ENCODE data around the gene ROM1.

DNA sequence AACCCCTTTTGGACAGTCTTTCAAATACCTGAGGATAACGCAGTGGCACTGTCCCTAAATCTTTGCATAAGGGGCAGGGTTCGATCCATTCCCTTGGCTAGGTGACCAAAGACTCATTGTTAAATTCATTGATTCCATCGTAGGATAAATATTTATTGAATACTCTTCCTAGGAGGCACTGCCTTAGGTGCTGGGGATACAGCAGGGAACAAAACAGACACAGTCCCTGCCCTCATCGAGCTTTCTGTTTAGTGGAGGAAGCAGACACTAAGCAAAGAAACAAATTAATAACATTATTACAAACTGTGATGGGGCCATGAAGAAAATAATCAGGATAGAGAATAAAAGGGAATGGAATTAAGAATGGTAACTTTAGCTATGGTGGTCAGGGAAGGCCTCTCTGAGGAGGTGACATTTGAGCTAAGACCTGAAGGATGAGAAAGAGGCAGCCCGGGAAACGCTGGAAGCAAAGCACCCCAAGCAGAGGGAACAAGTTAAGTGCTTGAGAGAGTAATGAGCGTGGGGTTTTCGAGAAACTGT, 8.0 kb downstream of the ROM1 start:
- TF ChIP-seq ELF4 (IDR thresholded peaks at IDR 0.05) (no peak), BHLHE40 (IDR thresholded peaks at IDR 0.05; ENCODE audit: borderline replicate concordance) (no peak), NFRKB (IDR thresholded peaks at IDR 0.05) (no peak), SUZ12 (IDR thresholded peaks at IDR 0.05) (no peak), FOXK2 (IDR thresholded peaks at IDR 0.05) (no peak)
- TF ChIP-seq, protein P1, sequence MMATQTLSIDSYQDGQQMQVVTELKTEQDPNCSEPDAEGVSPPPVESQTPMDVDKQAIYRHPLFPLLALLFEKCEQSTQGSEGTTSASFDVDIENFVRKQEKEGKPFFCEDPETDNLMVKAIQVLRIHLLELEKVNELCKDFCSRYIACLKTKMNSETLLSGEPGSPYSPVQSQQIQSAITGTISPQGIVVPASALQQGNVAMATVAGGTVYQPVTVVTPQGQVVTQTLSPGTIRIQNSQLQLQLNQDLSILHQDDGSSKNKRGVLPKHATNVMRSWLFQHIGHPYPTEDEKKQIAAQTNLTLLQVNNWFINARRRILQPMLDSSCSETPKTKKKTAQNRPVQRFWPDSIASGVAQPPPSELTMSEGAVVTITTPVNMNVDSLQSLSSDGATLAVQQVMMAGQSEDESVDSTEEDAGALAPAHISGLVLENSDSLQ (IDR thresholded peaks at IDR 0.05), result no peak
